Endothelial cell of umbilical vein (primary cell): ENCODE results near the gene KRT76. TPM values are rescaled to one million over a fixed set of nuclear protein-coding genes. Genes with fewer than 3 reads are reported as not detected.

Experiments used
- BruUV-seq: library from RNA; stranded (reverse); fragments of 400-500 nt; replicated peaks from 2 replicates; lab custom pipeline; 2021; lab: Mats Ljungman, UMichigan
- CTCF ChIA-PET: fragments of 300-600, 350-600 bp; sonication (Branson Sonifier 250); formaldehyde crosslinking; loops from one replicate; lab custom pipeline; 2021; ENCODE audit warnings: antibody characterized with exemption, inconsistent platforms; lab: Charles Lee
- POLR2A ChIA-PET: fragments of 300-600, 350-600 bp; sonication (Branson Sonifier 250); formaldehyde crosslinking; loops from one replicate; lab custom pipeline; 2021; ENCODE audit warnings: antibody characterized with exemption, inconsistent platforms; lab: Charles Lee
- DNase-seq: peaks from one replicate; pipeline ENCODE4 v3.0.0-alpha.2; 2011; ENCODE audit warnings: low read depth, low spot score
- FAIRE-seq: peaks from 2 replicates; lab custom pipeline; 2011; peaks lifted over from hg19 to GRCh38; lab: Jason Lieb, UNC
- H2AFZ ChIP-seq: 2 replicates; pipeline ENCODE4 v1.6.0; 2012; ENCODE audit warnings: low read depth, low read length, control low read depth, inconsistent platforms
- H3K27ac ChIP-seq: 2 replicates; pipeline ENCODE4 v1.5.1; 2011; ENCODE audit warnings: low read depth, mild to moderate bottlenecking, control low read depth, low read length, moderate library complexity; ENCODE audit not compliant: insufficient read depth
- H3K27me3 ChIP-seq, 2 experiments: 2 replicates each; pipeline versions ENCODE4 v1.6.0 to v1.6.1; 2011; ENCODE audit warnings: low read length in 2 of 2, mixed read lengths in 1 of 2; ENCODE audit not compliant: control insufficient read depth in 2 of 2, insufficient read depth in 2 of 2
- H3K36me3 ChIP-seq, 2 experiments: 2 replicates in 1 of 2; 3 replicates in 1 of 2; pipeline ENCODE4 v1.5.1; 2011; ENCODE audit warnings: low read length in 2 of 2, mild to moderate bottlenecking in 1 of 2, moderate library complexity in 1 of 2; ENCODE audit not compliant: control insufficient read depth in 2 of 2, insufficient read depth in 2 of 2; ENCODE audit errors: extremely low read depth in 1 of 2
- H3K4me1 ChIP-seq: 3 replicates; pipeline ENCODE4 v1.5.1; 2011; ENCODE audit warnings: mild to moderate bottlenecking, low read length; ENCODE audit not compliant: control insufficient read depth, insufficient read depth; ENCODE audit errors: extremely low read depth
- H3K4me2 ChIP-seq: 2 replicates; pipeline ENCODE4 v1.6.1; 2011; ENCODE audit warnings: low read length, control low read depth, mixed read lengths; ENCODE audit not compliant: insufficient read depth
- H3K4me3 ChIP-seq, 3 experiments: fragments of 200-600 bp in 1 of 3; sonication (generic), shearing (Covaris generic) in 1 of 3; replicated peaks in 1 of 3; 2 replicates each; pipeline ENCODE4 v1.5.1; 2011 to 2016; ENCODE audit warnings: control low read depth in 3 of 3, low read length in 3 of 3, mild to moderate bottlenecking in 2 of 3, inconsistent platforms in 1 of 3, low read depth in 1 of 3, moderate library complexity in 1 of 3; ENCODE audit not compliant: insufficient read depth in 1 of 3
- H3K79me2 ChIP-seq: 2 replicates; pipeline ENCODE4 v1.6.0; 2012; ENCODE audit warnings: low read length, inconsistent platforms; ENCODE audit not compliant: control insufficient read depth, insufficient read depth
- H3K9ac ChIP-seq: replicated peaks from 2 replicates; pipeline ENCODE3; 2011; ENCODE audit warnings: low read length, control low read depth; ENCODE audit not compliant: insufficient read depth; ENCODE audit errors: extremely low read depth
- H3K9me1 ChIP-seq: replicated peaks from 3 replicates; pipeline ENCODE4 v1.6.0; 2011; ENCODE audit warnings: mild to moderate bottlenecking, low read length; ENCODE audit not compliant: control insufficient read depth, insufficient read depth; ENCODE audit errors: extremely low read depth
- H3K9me3 ChIP-seq: replicated peaks from 2 replicates; pipeline ENCODE4 v1.5.1; 2012; ENCODE audit warnings: low read length, inconsistent platforms; ENCODE audit not compliant: control insufficient read depth, insufficient read depth
- H4K20me1 ChIP-seq: replicated peaks from 2 replicates; pipeline ENCODE3; 2011; ENCODE audit warnings: mild to moderate bottlenecking, low read length; ENCODE audit not compliant: control insufficient read depth, insufficient read depth; ENCODE audit errors: extremely low read depth
- CTCF ChIP-seq, 2 donors: IDR thresholded peaks; 1 replicate in 1 of 2; 2 replicates in 1 of 2; pipeline ENCODE4 v1.5.1; 2011; ENCODE audit warnings: low read length in 2 of 2, mild to moderate bottlenecking in 2 of 2, moderate library complexity in 2 of 2, control low read depth in 1 of 2, inconsistent platforms in 1 of 2, low read depth in 1 of 2; ENCODE audit not compliant: insufficient read depth in 1 of 2; ENCODE audit errors: extremely low read depth in 1 of 2
- EZH2 ChIP-seq: IDR thresholded peaks from 2 replicates; pipeline ENCODE4 v1.6.1; 2012; ENCODE audit warnings: borderline replicate concordance, low read depth, mild to moderate bottlenecking, moderate library complexity, low read length, inconsistent platforms; ENCODE audit not compliant: severe bottlenecking
- FOS ChIP-seq: IDR thresholded peaks from 2 replicates; pipeline ENCODE4 v1.6.1; 2011; ENCODE audit warnings: mild to moderate bottlenecking, low read length, moderate library complexity, borderline replicate concordance; ENCODE audit not compliant: insufficient read depth
- GATA2 ChIP-seq: IDR thresholded peaks from 2 replicates; pipeline ENCODE4 v1.7.0; 2011; ENCODE audit warnings: low read depth, mild to moderate bottlenecking, moderate library complexity, mixed read lengths, low read length; ENCODE audit not compliant: insufficient read length, insufficient read depth
- JUN ChIP-seq: IDR thresholded peaks from 2 replicates; pipeline ENCODE4 v1.6.1; 2011; ENCODE audit warnings: borderline replicate concordance, low read depth; ENCODE audit not compliant: insufficient read length, insufficient read depth
- MAX ChIP-seq: IDR thresholded peaks from 2 replicates; pipeline ENCODE4 v1.6.1; 2011; ENCODE audit not compliant: insufficient read depth, insufficient read length
- MYC ChIP-seq: IDR thresholded peaks from one replicate; pipeline ENCODE4 v1.6.1; 2011; ENCODE audit warnings: mild to moderate bottlenecking, low read depth, low read length
- POLR2A ChIP-seq: IDR thresholded peaks from 2 replicates; pipeline ENCODE4 v1.6.1; 2012; ENCODE audit warnings: low read depth, mild to moderate bottlenecking, control low read depth, low read length
- POLR2AphosphoS5 ChIP-seq: IDR thresholded peaks from 2 replicates; pipeline ENCODE4 v1.6.1; 2012; ENCODE audit warnings: low read depth, mild to moderate bottlenecking, control low read depth, low read length, moderate library complexity; ENCODE audit not compliant: insufficient read depth
- dilution Hi-C: fragments of 300-500 bp; cut with MboI; formaldehyde crosslinking; loops from one replicate; pipeline ENCODE4 v1.15.0; 2019; ENCODE audit warnings: low sequenced_read_pairs; ENCODE audit not compliant: extremely low pct_ligation_motif_present
- intact Hi-C: fragments of 100-400 bp; cut with micrococcal nuclease; formaldehyde crosslinking; loops from one replicate; pipeline ENCODE4 v1.10.0; 2022
- polyA plus RNA-seq, 4 experiments: library from polyadenylated mRNA; depleted of rRNA in 3 of 4; stranded (reverse) in 3 of 4; unstranded in 1 of 4; fragments of >200 nt; gene quantifications; 2 replicates each; pipeline versions ENCODE4 v1.2.1 to v1.2.3, GENCODE V29; 2011 to 2012; ENCODE audit warnings: missing spikeins in 1 of 4
- total RNA-seq: library from RNA; stranded (reverse); gene quantifications from 2 replicates; pipeline ENCODE4 v1.2.3, GENCODE V29; 2021

Gene KRT76
- total and polyA plus RNA-seq, 2 donors (not counting 3 experiments of a cell fraction or from before 2014, with no cell fraction given) = not detected

DNA sequence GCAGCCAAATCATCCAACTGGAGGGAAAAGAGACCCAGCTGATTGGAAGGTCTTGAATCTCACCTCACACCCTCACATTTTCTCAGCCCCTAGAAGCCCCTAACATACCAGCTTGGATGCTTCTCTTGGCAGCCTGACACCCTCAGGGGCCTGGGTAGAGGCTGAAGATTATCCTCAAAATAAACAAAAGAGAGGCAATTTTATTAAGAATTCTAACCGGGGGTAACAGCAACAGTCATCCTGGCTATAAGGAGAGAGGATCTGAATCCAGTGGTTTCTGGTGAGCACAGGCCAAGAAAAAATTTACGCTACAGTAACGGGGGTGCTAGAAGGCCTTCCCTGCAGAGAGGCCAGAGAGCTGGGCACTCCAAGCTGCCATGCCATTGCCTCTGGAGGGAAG lies 21.6 kb downstream of the KRT76 start:
- POLR2A ChIA-PET = no interaction called here
- no peak overlapping the region for H3K27ac ChIP-seq
- peaks cover 0 to 4% of the 10 kb centered on the region in 2 experiments for H3K27me3 ChIP-seq
- H3K9ac ChIP-seq = no peak overlapping the region
- no peaks in the 10 kb centered on the region for H4K20me1 ChIP-seq
- H3K4me1 ChIP-seq = no peaks in the 10 kb centered on the region
- CTCF ChIA-PET = no interaction called here
- dilution Hi-C loops = no loop called here
- no peak overlapping the region for H2AFZ ChIP-seq
- no peak for TF ChIP-seq MYC
- TF ChIP-seq EZH2 = no peak
- no peak for TF ChIP-seq CTCF (IDR thresholded peaks at IDR 0.05; ENCODE audit: extremely low read depth in 1 of 2, insufficient read depth in 1 of 2, low read depth in 1 of 2, low read length in 2 of 2)
- no peak for TF ChIP-seq JUN
- TF ChIP-seq GATA2 = no peak
- TF ChIP-seq POLR2A = no peak
- no peak for TF ChIP-seq FOS
- TF ChIP-seq POLR2AphosphoS5 = no peak
- TF ChIP-seq MAX = no peak
- no peak overlapping the region for H3K4me2 ChIP-seq
- no peaks in the 10 kb centered on the region for H3K9me3 ChIP-seq
- H3K4me3 ChIP-seq = no peak overlapping the region
- BruUV-seq = no TSS peak
- H3K36me3 ChIP-seq = no peaks in the 10 kb centered on the region
- no peaks in the 10 kb centered on the region for H3K9me1 ChIP-seq
- no peak for DNase-seq
- no peaks in the 10 kb centered on the region for H3K79me2 ChIP-seq
- intact Hi-C loops = no loop called here
- FAIRE-seq = no peak
